Measurements from ENCODE around the gene PTF1A.

PTF1A gene

GRCh38 chr10:23171232-23171876 is 20.8 kb upstream of the PTF1A start:
- Histone ChIP-seq H2AFZ (ENCODE audit: low read depth, low read length, severe bottlenecking) (no peak overlapping the region), H3K9me2 (replicated peaks; ENCODE audit: insufficient read depth, low read length) (no peaks in the 10 kb centered on the region), H3K9ac (ENCODE audit: low read length) (no peak overlapping the region), H3K4me2 (ENCODE audit: low read depth, low read length, poor library complexity, severe bottlenecking) (no peak overlapping the region), H3F3A (ENCODE audit: insufficient read depth) (no peaks in the 10 kb centered on the region), H3K27ac (ENCODE audit: low read depth, low read length) (no peak overlapping the region), H3K4me3 (ENCODE audit: insufficient read depth, low read length, poor library complexity, severe bottlenecking) (no peak overlapping the region), H3K27me3 (ENCODE audit: low read length) (no peaks in the 10 kb centered on the region), H3K79me2 (ENCODE audit: insufficient read depth, low read length) (no peaks in the 10 kb centered on the region), H3K36me3 (ENCODE audit: low read length) (no peaks in the 10 kb centered on the region), H3K9me3 (ENCODE audit: insufficient read depth, low read length) (no peaks in the 10 kb centered on the region), H4K20me1 (ENCODE audit: low read depth, low read length) (no peaks in the 10 kb centered on the region)
- TF ChIP-seq CTCF (IDR thresholded peaks at IDR 0.05; ENCODE audit: insufficient read depth, low read length, poor library complexity, severe bottlenecking): no peak
- no peak for TF ChIP-seq EZH2phosphoT487 (conservative IDR thresholded peaks at IDR 0.05; ENCODE audit: low read length)

- no peak for TF ChIP-seq CTCF (IDR thresholded peaks at IDR 0.05; ENCODE audit: insufficient read depth, low read length, poor library complexity, severe bottlenecking)
- no peak for TF ChIP-seq EZH2phosphoT487 (conservative IDR thresholded peaks at IDR 0.05; ENCODE audit: low read length)
- H3K4me3 ChIP-seq (ENCODE audit: insufficient read depth, low read length, poor library complexity, severe bottlenecking): no peak overlapping the region
- H3K79me2 ChIP-seq (ENCODE audit: insufficient read depth, low read length): no peaks in the 10 kb centered on the region
- H3K27ac ChIP-seq (ENCODE audit: low read depth, low read length): no peak overlapping the region
- no peaks in the 10 kb centered on the region for H4K20me1 ChIP-seq (ENCODE audit: low read depth, low read length)
- no peak overlapping the region for H2AFZ ChIP-seq (ENCODE audit: low read depth, low read length, severe bottlenecking)
- H3K9me2 ChIP-seq (replicated peaks; ENCODE audit: insufficient read depth, low read length): no peaks in the 10 kb centered on the region
- H3K36me3 ChIP-seq (ENCODE audit: low read length): no peaks in the 10 kb centered on the region
- H3K9me3 ChIP-seq (ENCODE audit: insufficient read depth, low read length): no peaks in the 10 kb centered on the region
- no peaks in the 10 kb centered on the region for H3K27me3 ChIP-seq (ENCODE audit: low read length)
- no peak overlapping the region for H3K9ac ChIP-seq (ENCODE audit: low read length)
- H3K4me2 ChIP-seq (ENCODE audit: low read depth, low read length, poor library complexity, severe bottlenecking): no peak overlapping the region
- no peaks in the 10 kb centered on the region for H3F3A ChIP-seq (ENCODE audit: insufficient read depth)
Measured at GRCh38 chr10:23172429-23173213, 19.5 kb upstream of the PTF1A start.

GRCh38 chr10:23173214-23174073 is 18.7 kb upstream of the PTF1A start:
- Histone ChIP-seq H3K4me3 (ENCODE audit: insufficient read depth, low read length, poor library complexity, severe bottlenecking) (no peak overlapping the region), H3K9me2 (replicated peaks; ENCODE audit: insufficient read depth, low read length) (no peaks in the 10 kb centered on the region), H3K9ac (ENCODE audit: low read length) (no peak overlapping the region), H2AFZ (ENCODE audit: low read depth, low read length, severe bottlenecking) (no peak overlapping the region), H3K4me2 (ENCODE audit: low read depth, low read length, poor library complexity, severe bottlenecking) (no peak overlapping the region), H3K79me2 (ENCODE audit: insufficient read depth, low read length) (no peaks in the 10 kb centered on the region), H3K9me3 (ENCODE audit: insufficient read depth, low read length) (no peaks in the 10 kb centered on the region), H4K20me1 (ENCODE audit: low read depth, low read length) (no peaks in the 10 kb centered on the region), H3K36me3 (ENCODE audit: low read length) (no peaks in the 10 kb centered on the region), H3K27me3 (ENCODE audit: low read length) (no peaks in the 10 kb centered on the region), H3F3A (ENCODE audit: insufficient read depth) (no peaks in the 10 kb centered on the region), H3K27ac (ENCODE audit: low read depth, low read length) (no peak overlapping the region)
- TF ChIP-seq EZH2phosphoT487 (conservative IDR thresholded peaks at IDR 0.05; ENCODE audit: low read length): no peak
- TF ChIP-seq CTCF (IDR thresholded peaks at IDR 0.05; ENCODE audit: insufficient read depth, low read length, poor library complexity, severe bottlenecking): no peak

Data from SU-DHL-6 (cell line).